Measurements from ENCODE around the gene CCL16.

CCL16 gene

GRCh38 chr17:35934760-35935159 lies 46.5 kb downstream of the CCL16 start:
- no peak for DNase-seq

DNA sequence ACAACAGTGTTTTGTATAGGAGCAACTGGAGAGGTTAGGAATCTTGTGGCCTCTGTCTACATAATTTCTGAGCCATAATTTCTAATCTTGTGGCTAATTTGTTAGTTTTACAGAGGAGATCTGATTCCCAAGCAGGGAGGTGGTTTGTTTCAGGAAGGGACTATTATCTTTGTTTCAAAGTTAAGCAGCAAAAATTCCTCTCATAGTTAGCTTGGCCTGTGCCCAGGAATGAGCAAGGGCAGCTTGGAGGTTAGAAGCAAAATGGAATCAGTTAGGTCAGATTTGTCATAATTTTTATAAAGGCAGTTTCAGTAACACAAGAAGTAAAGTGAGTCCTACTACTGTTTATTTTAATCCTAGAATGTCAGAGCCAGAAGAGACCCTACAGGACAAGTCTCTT lies 48.7 kb downstream of the CCL16 start:
- no peak for DNase-seq

DNA sequence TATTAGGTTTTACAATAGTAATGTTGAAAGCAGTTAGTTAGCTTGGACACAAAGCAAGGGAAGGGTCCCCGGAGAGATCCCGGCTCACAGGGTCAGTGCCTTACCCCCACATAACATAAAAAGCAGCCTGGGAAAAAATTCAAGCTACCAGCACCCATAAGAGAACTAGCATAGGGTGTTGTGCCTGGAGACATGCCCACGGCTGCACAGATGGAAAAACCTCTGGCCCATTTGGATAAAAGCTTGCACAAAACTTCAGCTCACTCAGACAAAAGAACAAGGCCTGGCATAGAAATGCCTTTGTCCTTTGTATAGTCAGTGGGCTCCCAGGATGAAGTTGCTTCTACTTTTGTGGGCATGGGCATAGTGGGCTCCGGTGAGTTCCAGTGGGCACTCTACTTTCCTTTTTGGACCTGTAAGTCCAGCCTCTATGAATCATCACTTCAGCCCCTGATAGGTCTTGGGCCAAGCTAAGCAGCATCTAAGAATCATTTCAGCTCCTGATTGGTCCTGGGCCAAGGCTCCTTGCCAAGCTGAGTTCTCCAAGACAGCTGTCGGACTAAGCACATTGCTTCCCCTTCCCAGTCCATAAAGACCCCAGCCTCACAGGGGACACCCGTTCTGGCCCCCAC lies 49.4 kb downstream of the CCL16 start:
- no peak for DNase-seq

DNA sequence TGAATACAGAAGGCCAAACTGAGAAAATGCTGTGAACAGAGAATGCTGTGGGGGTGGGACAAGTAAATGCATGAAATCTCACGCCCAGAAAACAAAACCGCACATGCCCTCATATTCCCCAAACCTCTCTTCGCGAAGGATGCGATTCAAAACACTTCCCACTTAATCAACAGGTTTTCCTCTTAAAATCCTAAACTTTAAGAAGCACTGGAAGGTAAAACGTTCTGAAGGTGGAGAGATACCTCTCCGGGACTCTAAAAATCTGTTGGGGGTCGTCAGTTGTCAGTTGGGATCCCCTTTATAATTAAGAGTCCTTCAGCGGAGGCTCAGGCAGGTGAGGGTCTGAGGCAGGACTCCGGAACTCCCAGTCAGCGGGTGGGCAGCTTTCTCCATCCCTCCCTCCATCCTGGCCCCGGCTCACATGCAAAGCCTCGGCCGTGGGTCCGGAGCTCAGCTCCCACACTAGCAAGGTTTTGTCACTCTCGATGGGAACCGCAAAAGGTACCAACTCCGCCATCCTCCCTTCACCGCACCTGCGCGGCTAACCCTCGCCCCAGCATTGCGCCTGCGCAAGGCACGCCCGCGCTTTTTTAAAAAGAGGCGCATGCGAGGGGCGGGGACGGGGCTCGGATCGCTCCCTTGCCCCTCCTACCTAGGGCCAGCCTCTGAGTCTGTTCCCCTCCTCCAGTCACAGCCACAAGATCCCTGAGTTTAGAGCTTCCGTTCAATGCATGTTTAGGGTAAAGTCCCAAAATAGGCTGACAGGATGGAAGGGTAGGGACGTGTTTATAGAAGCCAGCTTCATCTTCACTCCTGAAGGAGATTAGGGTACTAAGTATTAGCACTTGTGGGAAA lies 50.9 kb downstream of the CCL16 start, which contains the start of gene RDM1:
Gene RDM1, minus strand, starts transcription at position 563 of the 855 bp plus-strand sequence. Its CDS starts 46 bp downstream, at position 517.
- DNase-seq, result peak; percentile 79 to 86

GRCh38 chr17:35927714-35928113 lies 53.6 kb downstream of the CCL16 start:
- no peak for DNase-seq

Data from CD4-positive, alpha-beta T cell treated with Interferon alpha-2 for 1 hour (primary cell).